Measurements from ENCODE around the gene SLC16A9.

- TF ChIP-seq, protein P1, sequence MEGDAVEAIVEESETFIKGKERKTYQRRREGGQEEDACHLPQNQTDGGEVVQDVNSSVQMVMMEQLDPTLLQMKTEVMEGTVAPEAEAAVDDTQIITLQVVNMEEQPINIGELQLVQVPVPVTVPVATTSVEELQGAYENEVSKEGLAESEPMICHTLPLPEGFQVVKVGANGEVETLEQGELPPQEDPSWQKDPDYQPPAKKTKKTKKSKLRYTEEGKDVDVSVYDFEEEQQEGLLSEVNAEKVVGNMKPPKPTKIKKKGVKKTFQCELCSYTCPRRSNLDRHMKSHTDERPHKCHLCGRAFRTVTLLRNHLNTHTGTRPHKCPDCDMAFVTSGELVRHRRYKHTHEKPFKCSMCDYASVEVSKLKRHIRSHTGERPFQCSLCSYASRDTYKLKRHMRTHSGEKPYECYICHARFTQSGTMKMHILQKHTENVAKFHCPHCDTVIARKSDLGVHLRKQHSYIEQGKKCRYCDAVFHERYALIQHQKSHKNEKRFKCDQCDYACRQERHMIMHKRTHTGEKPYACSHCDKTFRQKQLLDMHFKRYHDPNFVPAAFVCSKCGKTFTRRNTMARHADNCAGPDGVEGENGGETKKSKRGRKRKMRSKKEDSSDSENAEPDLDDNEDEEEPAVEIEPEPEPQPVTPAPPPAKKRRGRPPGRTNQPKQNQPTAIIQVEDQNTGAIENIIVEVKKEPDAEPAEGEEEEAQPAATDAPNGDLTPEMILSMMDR (IDR thresholded peaks at IDR 0.05): no peak
- no peak for TF ChIP-seq POLR2A (IDR thresholded peaks at IDR 0.05)
Observed at GRCh38 chr10:59724098-59724938, 14.7 kb upstream of the SLC16A9 start.

Data from thyroid gland (tissue), 4 donors.